ENCODE data around the gene WDFY3.

DNA sequence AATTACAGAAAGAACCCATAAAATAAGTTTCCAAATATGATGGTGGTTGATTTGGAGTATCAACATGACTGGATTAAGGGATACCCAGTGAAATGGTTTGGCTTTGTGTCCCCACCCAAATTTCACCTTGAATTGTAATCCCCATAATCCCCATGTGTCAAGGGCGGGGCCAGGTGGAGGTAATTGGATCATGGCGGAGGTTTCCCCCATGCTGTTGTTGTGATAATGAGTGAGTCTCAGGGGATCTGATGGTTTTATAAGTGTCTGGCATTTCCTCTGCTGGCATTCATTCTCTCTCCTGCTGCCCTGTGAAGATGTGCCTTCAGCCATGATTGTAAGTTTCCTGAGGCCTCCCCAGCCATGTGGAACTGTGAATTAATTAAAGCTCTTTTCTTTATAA, 39.1 kb downstream of the WDFY3 start:
- TF ChIP-seq RAD21 (IDR thresholded peaks at IDR 0.05; ENCODE audit: low read length) = no peak
- TF ChIP-seq, protein P1, sequence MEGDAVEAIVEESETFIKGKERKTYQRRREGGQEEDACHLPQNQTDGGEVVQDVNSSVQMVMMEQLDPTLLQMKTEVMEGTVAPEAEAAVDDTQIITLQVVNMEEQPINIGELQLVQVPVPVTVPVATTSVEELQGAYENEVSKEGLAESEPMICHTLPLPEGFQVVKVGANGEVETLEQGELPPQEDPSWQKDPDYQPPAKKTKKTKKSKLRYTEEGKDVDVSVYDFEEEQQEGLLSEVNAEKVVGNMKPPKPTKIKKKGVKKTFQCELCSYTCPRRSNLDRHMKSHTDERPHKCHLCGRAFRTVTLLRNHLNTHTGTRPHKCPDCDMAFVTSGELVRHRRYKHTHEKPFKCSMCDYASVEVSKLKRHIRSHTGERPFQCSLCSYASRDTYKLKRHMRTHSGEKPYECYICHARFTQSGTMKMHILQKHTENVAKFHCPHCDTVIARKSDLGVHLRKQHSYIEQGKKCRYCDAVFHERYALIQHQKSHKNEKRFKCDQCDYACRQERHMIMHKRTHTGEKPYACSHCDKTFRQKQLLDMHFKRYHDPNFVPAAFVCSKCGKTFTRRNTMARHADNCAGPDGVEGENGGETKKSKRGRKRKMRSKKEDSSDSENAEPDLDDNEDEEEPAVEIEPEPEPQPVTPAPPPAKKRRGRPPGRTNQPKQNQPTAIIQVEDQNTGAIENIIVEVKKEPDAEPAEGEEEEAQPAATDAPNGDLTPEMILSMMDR (IDR thresholded peaks at IDR 0.05) = no peak
- no peak for TF ChIP-seq POLR2AphosphoS5 (IDR thresholded peaks at IDR 0.05; ENCODE audit: low read depth, low read length)
- no peak for TF ChIP-seq SIN3A (IDR thresholded peaks at IDR 0.05; ENCODE audit: borderline replicate concordance, low read depth, low read length)
- no peak for TF ChIP-seq FOXM1 (IDR thresholded peaks at IDR 0.05; ENCODE audit: low read depth)
- TF ChIP-seq FOXJ3 (CRISPR knock-in tag; IDR thresholded peaks at IDR 0.05) = no peak
- TF ChIP-seq EZH2phosphoT487 (IDR thresholded peaks at IDR 0.05; ENCODE audit: borderline replicate concordance, low read depth) = no peak
- no peak for TF ChIP-seq TEAD4 (IDR thresholded peaks at IDR 0.05; ENCODE audit: borderline replicate concordance, insufficient read depth)
- no peak for TF ChIP-seq GATA2 (CRISPR knock-in tag; IDR thresholded peaks at IDR 0.05)
- TF ChIP-seq EP300 (IDR thresholded peaks at IDR 0.05; ENCODE audit: borderline replicate concordance in 1 of 2, low read depth in 1 of 2, low read length in 1 of 2) = no peak
- TF ChIP-seq RXRA (IDR thresholded peaks at IDR 0.05; ENCODE audit: borderline replicate concordance, low read depth) = no peak
- TF ChIP-seq, protein P2, sequence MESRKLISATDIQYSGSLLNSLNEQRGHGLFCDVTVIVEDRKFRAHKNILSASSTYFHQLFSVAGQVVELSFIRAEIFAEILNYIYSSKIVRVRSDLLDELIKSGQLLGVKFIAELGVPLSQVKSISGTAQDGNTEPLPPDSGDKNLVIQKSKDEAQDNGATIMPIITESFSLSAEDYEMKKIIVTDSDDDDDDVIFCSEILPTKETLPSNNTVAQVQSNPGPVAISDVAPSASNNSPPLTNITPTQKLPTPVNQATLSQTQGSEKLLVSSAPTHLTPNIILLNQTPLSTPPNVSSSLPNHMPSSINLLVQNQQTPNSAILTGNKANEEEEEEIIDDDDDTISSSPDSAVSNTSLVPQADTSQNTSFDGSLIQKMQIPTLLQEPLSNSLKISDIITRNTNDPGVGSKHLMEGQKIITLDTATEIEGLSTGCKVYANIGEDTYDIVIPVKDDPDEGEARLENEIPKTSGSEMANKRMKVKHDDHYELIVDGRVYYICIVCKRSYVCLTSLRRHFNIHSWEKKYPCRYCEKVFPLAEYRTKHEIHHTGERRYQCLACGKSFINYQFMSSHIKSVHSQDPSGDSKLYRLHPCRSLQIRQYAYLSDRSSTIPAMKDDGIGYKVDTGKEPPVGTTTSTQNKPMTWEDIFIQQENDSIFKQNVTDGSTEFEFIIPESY (IDR thresholded peaks at IDR 0.05; ENCODE audit: borderline replicate concordance, low read depth) = no peak
- no peak for TF ChIP-seq ELF1 (IDR thresholded peaks at IDR 0.05)
- no peak for TF ChIP-seq NRF1 (IDR thresholded peaks at IDR 0.05; ENCODE audit: low read depth, low read length)

Measured in SK-N-SH (cell line).